Measurements from ENCODE around the gene AGBL4.
A peak's percentile ranks its signal among the peaks of the same experiment; 100 is the strongest.
"Not testable (repeated sequence)": the region's sequence is repeated elsewhere in the genome, so short reads cannot be mapped to it uniquely, and the experiment has no call there.

Gene AGBL4

GRCh38 chr1:48530727-48531351, 1492.9 kb downstream of the AGBL4 start:
- DNase-seq (ENCODE audit: low read depth): no peak

GRCh38 chr1:48527051-48527450, 1496.7 kb downstream of the AGBL4 start:
- DNase-seq (ENCODE audit: low read depth): no peak

- DNase-seq (ENCODE audit: low read depth): peak; percentile 32
Measured at GRCh38 chr1:48526008-48526710, 1497.6 kb downstream of the AGBL4 start.

GRCh38 chr1:48524892-48525467, 1498.8 kb downstream of the AGBL4 start:
- no peak for DNase-seq (ENCODE audit: low read depth)

- no peak for DNase-seq (ENCODE audit: low read depth)
Measured at GRCh38 chr1:48523558-48523957, 1500.2 kb downstream of the AGBL4 start.

DNA sequence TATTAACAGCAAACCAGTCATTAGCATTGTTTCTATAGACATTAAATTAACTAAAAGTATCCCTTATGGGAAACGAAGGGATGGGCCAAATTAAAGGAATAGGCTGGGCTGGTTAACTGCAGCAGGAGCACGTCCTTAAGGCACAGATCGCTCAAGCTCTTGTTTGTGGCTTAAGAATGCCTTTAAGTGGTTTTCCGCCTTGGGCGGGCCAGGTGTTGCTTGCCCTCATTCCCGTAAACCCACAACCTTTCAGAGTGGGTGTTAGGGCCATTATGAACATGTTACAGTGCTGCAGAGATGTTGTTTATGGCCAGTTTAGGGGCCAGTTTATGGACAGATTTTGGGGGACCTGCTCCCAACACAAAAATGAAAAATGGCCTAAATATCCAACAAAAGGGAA, 1503.9 kb downstream of the AGBL4 start:
- not testable (repeated sequence) for DNase-seq (ENCODE audit: low read depth)

GRCh38 chr1:48506870-48507269, 1516.9 kb downstream of the AGBL4 start:
- no peak for DNase-seq (ENCODE audit: low read depth)

GRCh38 chr1:48500541-48501450, 1523.0 kb downstream of the AGBL4 start:
- no peak for DNase-seq (ENCODE audit: low read depth)

DNA sequence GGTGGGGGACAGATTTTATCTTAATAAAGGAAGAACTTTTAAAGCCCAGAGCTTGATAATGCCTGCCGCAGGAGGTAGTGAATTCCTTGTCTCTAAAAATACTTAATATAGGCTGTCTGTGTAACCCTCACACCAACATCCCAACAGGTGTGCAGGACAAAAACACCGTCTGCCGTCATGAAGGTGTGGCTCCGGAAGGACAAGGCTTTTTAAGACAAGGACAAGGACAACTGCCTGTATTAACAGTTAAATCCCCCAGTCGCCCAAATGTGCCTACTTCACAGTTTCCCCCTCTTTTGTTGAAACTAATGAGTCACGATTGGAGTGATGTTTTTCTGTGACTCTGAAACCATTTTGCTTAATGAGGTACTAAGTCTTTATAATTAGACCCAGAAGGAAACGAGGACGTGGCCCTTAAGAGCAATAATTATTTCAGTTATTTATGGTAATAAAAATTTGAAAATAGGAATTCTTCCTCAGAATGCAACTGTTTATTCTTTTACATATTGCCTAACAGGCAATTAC, 1524.5 kb downstream of the AGBL4 start:
- no peak for DNase-seq (ENCODE audit: low read depth)

DNA sequence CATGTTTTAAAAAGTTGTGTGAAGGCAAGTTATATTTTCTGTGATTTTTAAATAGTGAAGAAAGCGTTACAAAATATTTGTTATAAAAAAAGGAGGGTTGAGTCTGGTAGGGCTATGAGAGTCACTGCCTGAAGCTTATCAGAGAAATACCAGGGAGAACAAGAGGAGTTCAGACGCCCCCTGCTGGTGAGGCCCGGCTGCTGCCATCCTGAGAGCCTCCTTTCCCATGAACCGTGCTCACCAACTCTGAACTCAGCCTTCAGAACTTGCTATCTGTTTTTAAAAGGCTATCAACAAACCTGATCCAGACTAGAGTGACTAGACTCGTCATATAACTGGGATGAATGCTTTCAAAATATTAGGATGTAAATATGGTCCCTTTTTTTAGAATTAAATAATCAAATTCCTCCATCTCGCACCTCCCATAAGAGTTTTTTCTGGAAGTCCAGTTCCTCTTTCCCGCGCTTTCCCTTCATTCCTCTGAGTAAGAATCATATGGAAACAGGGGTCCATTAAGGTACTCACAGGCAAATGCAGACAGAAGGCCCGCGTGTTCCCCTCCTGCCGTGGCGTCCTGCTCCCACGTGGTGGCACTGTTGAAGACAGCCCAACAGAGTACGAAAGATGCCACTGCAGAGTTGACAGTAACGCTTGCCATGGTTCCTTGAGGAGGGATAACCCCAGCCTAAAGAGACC, 1525.5 kb downstream of the AGBL4 start:
- peak; percentile 66 for DNase-seq (ENCODE audit: low read depth)

DNA sequence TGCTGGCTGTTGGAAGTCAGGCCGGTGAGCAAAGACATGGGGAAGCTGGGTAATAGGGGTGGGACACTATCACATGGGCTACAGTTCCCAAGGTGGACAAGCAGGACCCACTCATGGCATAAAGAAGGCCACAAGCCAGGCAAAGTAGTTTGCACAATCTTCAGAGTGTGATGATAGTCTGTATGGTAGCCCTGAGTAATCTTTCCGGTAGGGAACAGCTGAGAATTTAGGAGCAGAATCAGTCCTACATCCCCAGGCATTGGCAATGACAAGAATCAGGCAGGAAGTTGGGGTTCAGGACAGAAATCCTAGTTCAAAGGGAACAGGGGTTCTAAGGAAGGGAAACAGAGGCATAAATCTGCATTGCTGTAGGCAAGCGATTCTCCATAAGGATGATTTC, 1527.8 kb downstream of the AGBL4 start:
- DNase-seq (ENCODE audit: low read depth): no peak

DNA sequence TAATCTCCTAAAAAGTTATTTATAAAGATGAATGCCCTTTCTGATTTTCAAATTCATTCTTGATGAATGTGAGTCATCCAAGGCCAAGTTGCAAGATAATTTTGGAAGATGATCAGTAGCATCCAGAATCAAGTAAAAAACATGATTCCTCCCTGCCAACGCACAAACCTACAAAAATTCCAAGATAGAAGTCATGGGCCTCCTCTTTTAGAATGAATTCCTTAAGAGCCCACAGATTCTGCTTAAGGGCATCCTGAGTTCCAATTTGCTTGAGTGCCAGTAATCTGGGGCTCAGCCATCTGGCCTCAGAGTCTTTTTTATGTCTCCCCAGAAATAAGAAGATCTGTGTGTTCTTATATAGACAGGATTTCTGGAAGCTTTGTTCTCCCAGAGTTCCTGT, 1528.6 kb downstream of the AGBL4 start:
- DNase-seq (ENCODE audit: low read depth): peak; percentile 84

DNA sequence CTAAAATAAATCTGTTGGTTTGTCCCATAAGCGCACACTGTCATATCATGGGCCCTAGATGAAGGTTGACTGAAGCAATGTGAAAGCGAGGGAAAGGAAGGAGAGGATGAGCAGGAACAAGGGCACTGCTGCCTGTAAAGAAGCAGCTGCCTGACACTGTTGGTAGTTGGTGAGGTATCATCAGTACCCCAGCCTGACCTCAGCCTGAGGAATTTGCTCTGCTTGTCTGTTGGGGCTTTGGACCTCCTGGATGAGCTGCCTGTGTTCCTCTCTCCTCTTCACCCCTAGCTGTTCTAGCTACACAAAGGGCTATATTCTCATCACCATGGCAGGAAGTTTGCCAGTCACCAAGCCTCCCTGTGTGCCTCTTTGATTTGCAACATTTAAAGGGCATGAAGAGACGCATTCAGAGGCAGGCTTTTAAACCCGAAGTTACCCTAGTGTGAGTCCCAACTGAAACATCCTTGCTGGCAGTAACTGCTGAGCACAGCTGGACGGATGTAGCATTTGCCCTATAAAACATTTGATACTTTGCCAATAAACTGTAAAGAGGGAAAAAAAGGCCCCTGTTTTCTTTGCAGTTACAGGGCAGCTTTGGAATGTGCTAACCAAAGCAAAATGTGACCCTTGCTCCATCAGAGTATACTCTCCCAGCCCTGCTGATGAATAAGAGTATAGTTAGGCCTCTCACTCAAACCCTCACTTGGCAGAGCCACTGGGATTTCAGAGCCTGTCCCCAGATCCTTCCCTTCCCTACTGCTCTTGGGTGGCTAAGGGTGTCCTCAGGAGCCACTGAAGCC, 1529.6 kb downstream of the AGBL4 start:
- peak; percentile 98 for DNase-seq (ENCODE audit: low read depth)

- DNase-seq (ENCODE audit: low read depth): no peak
Measured at GRCh38 chr1:48493041-48493440, 1530.7 kb downstream of the AGBL4 start.

GRCh38 chr1:48492392-48492791, 1531.4 kb downstream of the AGBL4 start:
- no peak for DNase-seq (ENCODE audit: low read depth)

- DNase-seq (ENCODE audit: low read depth): no peak
Measured at GRCh38 chr1:48488721-48489120, 1535.0 kb downstream of the AGBL4 start.
